T-helper 2 cell treated with Interferon-gamma antibody and Interleukin-4, amounts not matched to agents 100 ng/mL and 5 ng/mL, for 36 hours (primary cell): ENCODE results near the gene ARMC2. TPM values are rescaled to one million over a fixed set of nuclear protein-coding genes. Genes with fewer than 3 reads are reported as not detected.
"Not testable (repeated sequence)": the region's sequence is repeated elsewhere in the genome, so short reads cannot be mapped to it uniquely, and the experiment has no call there.

Experiments
- intact Hi-C: fragments of 100-400 bp; cut with micrococcal nuclease; formaldehyde crosslinking; loops from one replicate; pipeline ENCODE4 v1.15.1; 2023
- total RNA-seq: library from RNA; stranded (reverse); gene quantifications from 2 replicates; pipeline ENCODE4 v1.2.3, GENCODE V29; 2022

The ARMC2 gene
- 6.2 and 6.9 TPM in 2 replicates for total RNA-seq

- intact Hi-C loops: loop anchor here (1.0 to 5.0 kb wide), 6 partner anchors 19 to 534 kb away; partner anchors contain the start of genes CD164 and CEP57L1
Observed at GRCh38 chr6:108848116-108848868, at the start of gene ARMC2. Gene ARMC2 (plus strand): TSS chr6:108848422. CDS start chr6:108854268, 5,846 bp downstream.

GRCh38 chr6:108798670-108799353 is 49.4 kb upstream of the ARMC2 start:
- intact Hi-C loops: no loop called here

GRCh38 chr6:108799354-108799717 is 48.9 kb upstream of the ARMC2 start:
- intact Hi-C loops: no loop called here

- intact Hi-C loops: no loop called here
Observed at GRCh38 chr6:108799791-108800190, 48.4 kb upstream of the ARMC2 start.

GRCh38 chr6:108800427-108800864 is 47.8 kb upstream of the ARMC2 start:
- intact Hi-C loops: no loop called here

GRCh38 chr6:108801366-108801765 is 46.9 kb upstream of the ARMC2 start:
- intact Hi-C loops: no loop called here

- intact Hi-C loops: no loop called here
Observed at GRCh38 chr6:108803982-108804490, 44.2 kb upstream of the ARMC2 start.

GRCh38 chr6:108804956-108805355 is 43.3 kb upstream of the ARMC2 start:
- intact Hi-C loops: no loop called here

- intact Hi-C loops: no loop called here
Observed at GRCh38 chr6:108805611-108806167, 42.5 kb upstream of the ARMC2 start.

GRCh38 chr6:108806171-108806570 is 42.1 kb upstream of the ARMC2 start:
- intact Hi-C loops: no loop called here

- intact Hi-C loops: no loop called here
Observed at GRCh38 chr6:108806665-108807064, 41.6 kb upstream of the ARMC2 start.

- intact Hi-C loops: no loop called here
Observed at GRCh38 chr6:108807928-108808327, 40.3 kb upstream of the ARMC2 start.

GRCh38 chr6:108809211-108809610 is 39.0 kb upstream of the ARMC2 start:
- intact Hi-C loops: no loop called here

- intact Hi-C loops: no loop called here
Observed at GRCh38 chr6:108810057-108810643, 38.1 kb upstream of the ARMC2 start.

GRCh38 chr6:108811490-108811889 is 36.7 kb upstream of the ARMC2 start:
- intact Hi-C loops: no loop called here

- intact Hi-C loops: not testable (repeated sequence)
Observed at GRCh38 chr6:108813218-108813617, 35.0 kb upstream of the ARMC2 start.

GRCh38 chr6:108817276-108817675 is 30.9 kb upstream of the ARMC2 start:
- intact Hi-C loops: not testable (repeated sequence)

GRCh38 chr6:108820006-108820405 is 28.2 kb upstream of the ARMC2 start:
- intact Hi-C loops: no loop called here

GRCh38 chr6:108822401-108822800 is 25.8 kb upstream of the ARMC2 start:
- intact Hi-C loops: no loop called here

GRCh38 chr6:108825326-108825725 is 22.9 kb upstream of the ARMC2 start:
- intact Hi-C loops: no loop called here

- intact Hi-C loops: no loop called here
Observed at GRCh38 chr6:108831104-108831503, 17.1 kb upstream of the ARMC2 start.

GRCh38 chr6:108832738-108833137 is 15.5 kb upstream of the ARMC2 start:
- intact Hi-C loops: no loop called here
